ENCODE data around the gene SLC39A8. TPM values are rescaled to one million over a fixed set of nuclear protein-coding genes. Genes with fewer than 3 reads are reported as not detected.
A peak's percentile ranks its signal among the peaks of the same experiment; 100 is the strongest.

The SLC39A8 gene
- total RNA-seq, 2 donors from 2014 or later = 56.8 to 76.5 TPM

- H3K4me1 Mint-ChIP-seq (ENCODE audit: low read depth in 2 of 2) = no peaks in the 10 kb centered on the region
- ATAC-seq = no peak
- peaks cover 5 to 12% of the 10 kb centered on the region in 2 donors for H3K27me3 Mint-ChIP-seq
- no peak overlapping the region for H3K27ac Mint-ChIP-seq
- H3K36me3 Mint-ChIP-seq = no peaks in the 10 kb centered on the region
- no peak overlapping the region for H3K4me3 Mint-ChIP-seq
- DNase-seq (ENCODE audit: low spot score) = no peak
- H3K9me3 Mint-ChIP-seq = no peaks in the 10 kb centered on the region
Observed at GRCh38 chr4:102354671-102355454, 9.6 kb upstream of the SLC39A8 start.

- Mint-ChIP-seq H3K4me3 (no peak overlapping the region), H3K27ac (no peak overlapping the region), H3K27me3 (peaks cover 5 to 12% of the 10 kb centered on the region in 2 donors), H3K36me3 (no peaks in the 10 kb centered on the region), H3K9me3 (no peaks in the 10 kb centered on the region), H3K4me1 (ENCODE audit: low read depth in 2 of 2) (no peaks in the 10 kb centered on the region)
- ATAC-seq = no peak
- no peak for DNase-seq (ENCODE audit: low spot score)
Observed at GRCh38 chr4:102352781-102353180, 7.5 kb upstream of the SLC39A8 start.

DNA sequence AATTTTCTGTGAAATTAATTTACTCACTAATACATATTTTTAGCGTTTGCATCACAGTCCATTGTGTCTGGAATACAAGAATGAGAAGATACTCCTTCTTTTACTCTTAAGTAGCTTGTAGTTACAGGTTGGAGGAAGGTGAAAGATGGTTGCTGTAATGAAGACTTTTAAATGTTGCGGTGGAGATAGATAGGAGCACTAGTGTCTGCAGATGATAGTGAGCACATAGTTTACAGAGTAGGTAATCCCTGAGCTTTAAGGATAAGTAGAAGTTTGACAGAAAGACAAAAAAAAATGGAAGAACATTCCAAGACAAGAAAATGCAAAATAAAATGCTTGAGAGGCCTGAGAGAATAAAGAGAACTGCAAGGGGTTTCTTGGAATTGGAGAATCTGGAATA, 5.4 kb upstream of the SLC39A8 start:
- ATAC-seq (no peak), DNase-seq (ENCODE audit: low spot score) (no peak)
- Mint-ChIP-seq H3K9me3 (no peaks in the 10 kb centered on the region), H3K4me3 (no peak overlapping the region), H3K27me3 (peaks cover 5 to 12% of the 10 kb centered on the region in 2 donors), H3K27ac (no peak overlapping the region), H3K4me1 (ENCODE audit: low read depth in 2 of 2) (peaks cover 10% of the 10 kb centered on the region in 2 donors), H3K36me3 (no peaks in the 10 kb centered on the region)

DNA sequence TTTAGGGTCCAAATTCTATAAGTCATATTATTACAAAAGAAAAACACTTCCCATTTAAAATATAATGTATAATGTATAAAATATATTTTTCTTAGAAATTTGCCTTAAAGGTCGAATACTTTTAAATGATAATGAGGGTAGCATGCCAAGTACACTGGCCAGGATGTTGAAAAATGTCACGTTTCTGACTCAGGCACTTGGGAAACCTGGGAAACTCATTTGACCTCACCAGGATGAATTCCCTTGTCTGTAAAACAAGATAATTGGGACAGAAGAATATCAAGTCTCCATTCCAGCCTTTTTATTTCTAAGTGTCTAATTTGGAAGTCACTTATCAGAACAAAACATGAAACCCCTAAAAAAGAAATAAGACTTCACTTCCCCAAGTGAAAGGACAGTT, 3.4 kb upstream of the SLC39A8 start:
- Mint-ChIP-seq H3K27ac (no peak overlapping the region), H3K9me3 (no peaks in the 10 kb centered on the region), H3K4me1 (ENCODE audit: low read depth in 2 of 2) (peaks cover 18 to 19% of the 10 kb centered on the region in 2 donors), H3K4me3 (no peak overlapping the region), H3K27me3 (peaks cover 2 to 5% of the 10 kb centered on the region in 2 donors), H3K36me3 (no peaks in the 10 kb centered on the region)
- ATAC-seq (no peak), DNase-seq (ENCODE audit: low spot score) (no peak)

DNA sequence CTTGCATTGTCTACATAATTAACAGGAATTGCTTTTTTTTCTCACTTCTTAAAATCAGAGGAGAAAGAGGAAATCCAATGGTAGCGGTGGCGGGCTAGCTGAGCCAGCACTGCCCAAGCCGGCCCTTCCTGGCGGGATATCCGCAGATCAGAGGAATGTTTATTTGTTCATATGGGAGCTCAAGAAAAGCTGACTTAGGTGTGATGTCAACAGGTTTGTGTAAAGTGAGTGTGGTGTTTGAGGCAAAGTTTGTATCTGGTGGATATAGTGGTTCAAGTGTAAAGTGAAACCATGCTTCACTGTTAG, 466 bp upstream of the SLC39A8 start:
- ATAC-seq (no peak), DNase-seq (ENCODE audit: low spot score) (no peak)
- H3K27ac Mint-ChIP-seq = peak overlapping the region; percentile 89 to 90
- peaks cover 30% of the 10 kb centered on the region in 2 donors for H3K4me1 Mint-ChIP-seq (ENCODE audit: low read depth in 2 of 2)
- no peaks in the 10 kb centered on the region for H3K27me3 Mint-ChIP-seq
- peak overlapping the region; percentile 92 for H3K4me3 Mint-ChIP-seq
- H3K36me3 Mint-ChIP-seq = peaks cover under 1% of the 10 kb centered on the region
- no peaks in the 10 kb centered on the region for H3K9me3 Mint-ChIP-seq

- H3K4me1 Mint-ChIP-seq (ENCODE audit: low read depth in 2 of 2) = peaks cover 32 to 34% of the 10 kb centered on the region in 2 donors
- no peaks in the 10 kb centered on the region for H3K27me3 Mint-ChIP-seq
- H3K9me3 Mint-ChIP-seq = no peaks in the 10 kb centered on the region
- peak overlapping the region; percentile 92 for H3K4me3 Mint-ChIP-seq
- H3K27ac Mint-ChIP-seq = peak overlapping the region; percentile 89 to 90
- DNase-seq (ENCODE audit: low spot score) = peak; percentile 83
- peaks cover 5% of the 10 kb centered on the region for H3K36me3 Mint-ChIP-seq
- peak; percentile 86 to 89 for ATAC-seq
Observed at GRCh38 chr4:102344520-102344953, 745 bp downstream of the SLC39A8 start.

- H3K4me1 Mint-ChIP-seq (ENCODE audit: low read depth in 2 of 2) = peaks cover 32 to 34% of the 10 kb centered on the region in 2 donors
- peak overlapping the region; percentile 89 to 90 for H3K27ac Mint-ChIP-seq
- ATAC-seq = no peak
Observed at GRCh38 chr4:102343964-102344519, 1.2 kb downstream of the SLC39A8 start.

DNA sequence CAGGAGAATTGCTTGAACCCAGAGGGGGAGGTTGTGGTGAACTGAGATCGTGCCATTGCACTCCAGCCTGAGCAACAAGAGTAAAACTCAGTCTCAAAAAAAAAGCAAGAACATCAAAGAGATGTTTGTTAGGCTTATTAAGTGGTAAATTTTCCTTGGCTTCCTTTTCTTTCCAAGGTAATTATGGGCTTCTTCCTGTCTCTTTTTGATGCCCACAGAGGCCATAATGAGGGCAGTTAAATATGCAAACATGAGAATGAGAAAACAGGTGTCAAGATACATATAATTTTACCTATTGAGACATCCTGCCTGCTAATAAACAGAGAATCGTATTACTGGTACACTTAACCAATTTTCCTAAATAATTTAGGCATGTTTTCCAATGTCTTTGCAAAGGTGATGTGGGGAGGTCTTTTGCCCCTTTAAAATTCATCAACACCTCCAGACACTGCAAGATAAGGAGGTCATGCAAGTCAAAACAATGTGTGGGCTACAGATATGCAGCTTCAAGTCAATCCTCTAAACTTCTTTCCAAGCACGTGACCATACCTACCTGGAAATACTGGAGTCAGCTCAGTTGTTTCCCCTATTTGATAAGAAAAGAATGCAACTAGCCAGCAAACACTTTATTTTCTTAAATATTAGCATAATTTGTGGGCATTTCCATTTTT, 2.7 kb downstream of the SLC39A8 start:
- DNase-seq (ENCODE audit: low spot score) (no peak), ATAC-seq (no peak)
- H3K27ac Mint-ChIP-seq = peak overlapping the region; percentile 89 to 90
- H3K27me3 Mint-ChIP-seq = no peaks in the 10 kb centered on the region
- peaks cover 5% of the 10 kb centered on the region for H3K36me3 Mint-ChIP-seq
- peak overlapping the region; percentile 92 for H3K4me3 Mint-ChIP-seq
- H3K4me1 Mint-ChIP-seq (ENCODE audit: low read depth in 2 of 2) = peaks cover 32 to 34% of the 10 kb centered on the region in 2 donors
- H3K9me3 Mint-ChIP-seq = no peaks in the 10 kb centered on the region

More at GRCh38 chr4:102343964-102344519, 1.2 kb downstream of the SLC39A8 start:
- Mint-ChIP-seq H3K9me3 (no peaks in the 10 kb centered on the region), H3K27me3 (no peaks in the 10 kb centered on the region), H3K36me3 (peaks cover 5% of the 10 kb centered on the region), H3K4me3 (peak overlapping the region; percentile 92)
- DNase-seq (ENCODE audit: low spot score) = no peak

DNA sequence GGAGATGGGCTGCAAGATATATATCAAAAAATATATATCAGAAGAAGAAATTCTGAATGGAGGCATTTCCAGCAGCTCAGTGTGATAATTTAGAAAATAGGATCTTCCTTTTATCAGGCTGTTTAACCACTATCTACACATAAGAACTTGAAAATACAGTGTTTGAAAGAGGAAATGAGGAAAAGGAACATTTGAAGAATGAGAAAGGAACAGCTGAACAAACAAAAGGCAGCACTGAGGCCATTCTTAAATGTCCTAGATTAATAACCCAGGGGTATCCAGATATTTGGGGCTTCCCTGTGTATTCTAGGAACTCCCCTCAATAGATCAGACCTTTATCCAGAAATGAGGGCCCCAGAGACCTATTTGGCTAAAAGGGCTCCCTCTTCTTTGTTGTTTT, 4.1 kb downstream of the SLC39A8 start:
- H3K27me3 Mint-ChIP-seq = no peaks in the 10 kb centered on the region
- H3K4me1 Mint-ChIP-seq (ENCODE audit: low read depth in 2 of 2) = peaks cover 29 to 32% of the 10 kb centered on the region in 2 donors
- peaks cover 5% of the 10 kb centered on the region for H3K36me3 Mint-ChIP-seq
- no peaks in the 10 kb centered on the region for H3K9me3 Mint-ChIP-seq
- H3K27ac Mint-ChIP-seq = no peak overlapping the region
- DNase-seq (ENCODE audit: low spot score) (no peak), ATAC-seq (no peak)
- no peak overlapping the region for H3K4me3 Mint-ChIP-seq

GRCh38 chr4:102339018-102339417, 6.3 kb downstream of the SLC39A8 start:
- no peak overlapping the region for H3K27ac Mint-ChIP-seq
- H3K36me3 Mint-ChIP-seq = peaks cover 5% of the 10 kb centered on the region
- no peaks in the 10 kb centered on the region for H3K9me3 Mint-ChIP-seq
- ATAC-seq (no peak), DNase-seq (ENCODE audit: low spot score) (no peak)
- no peak overlapping the region for H3K4me3 Mint-ChIP-seq
- no peaks in the 10 kb centered on the region for H3K27me3 Mint-ChIP-seq
- H3K4me1 Mint-ChIP-seq (ENCODE audit: low read depth in 2 of 2) = peaks cover 16 to 27% of the 10 kb centered on the region in 2 donors

- DNase-seq (ENCODE audit: low spot score) (no peak), ATAC-seq (no peak)
- H3K4me1 Mint-ChIP-seq (ENCODE audit: low read depth in 2 of 2) = peaks cover 20 to 28% of the 10 kb centered on the region in 2 donors
- no peaks in the 10 kb centered on the region for H3K27me3 Mint-ChIP-seq
- H3K9me3 Mint-ChIP-seq = no peaks in the 10 kb centered on the region
- H3K27ac Mint-ChIP-seq = no peak overlapping the region
- H3K4me3 Mint-ChIP-seq = no peak overlapping the region
- peaks cover 5% of the 10 kb centered on the region for H3K36me3 Mint-ChIP-seq
Observed at GRCh38 chr4:102338405-102338804, 6.9 kb downstream of the SLC39A8 start.

DNA sequence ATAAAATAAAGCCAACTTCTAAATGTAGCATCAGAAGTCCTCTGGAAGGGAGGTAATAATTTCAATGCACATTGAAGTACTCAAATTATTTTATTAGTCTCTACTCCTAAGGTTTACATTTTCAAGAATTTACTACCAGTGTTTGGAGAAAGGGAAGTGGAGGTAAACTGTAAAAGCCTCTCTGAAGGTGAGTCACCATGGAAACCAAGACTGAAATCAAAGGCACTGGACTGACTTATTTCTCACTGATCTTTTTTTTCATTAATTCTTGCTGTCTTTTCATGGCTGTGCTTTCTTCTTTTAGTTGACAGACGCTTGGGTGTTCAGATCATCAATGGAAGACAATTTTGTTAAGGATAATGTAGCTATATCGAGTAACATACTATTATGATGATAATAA, 9.7 kb downstream of the SLC39A8 start:
- no peak for DNase-seq (ENCODE audit: low spot score)
- no peak overlapping the region for H3K4me3 Mint-ChIP-seq
- H3K36me3 Mint-ChIP-seq = peaks cover 3% of the 10 kb centered on the region
- peaks cover 21 to 23% of the 10 kb centered on the region in 2 donors for H3K4me1 Mint-ChIP-seq (ENCODE audit: low read depth in 2 of 2)
- no peaks in the 10 kb centered on the region for H3K9me3 Mint-ChIP-seq
- ATAC-seq = no peak
- H3K27ac Mint-ChIP-seq = no peak overlapping the region
- no peaks in the 10 kb centered on the region for H3K27me3 Mint-ChIP-seq

DNA sequence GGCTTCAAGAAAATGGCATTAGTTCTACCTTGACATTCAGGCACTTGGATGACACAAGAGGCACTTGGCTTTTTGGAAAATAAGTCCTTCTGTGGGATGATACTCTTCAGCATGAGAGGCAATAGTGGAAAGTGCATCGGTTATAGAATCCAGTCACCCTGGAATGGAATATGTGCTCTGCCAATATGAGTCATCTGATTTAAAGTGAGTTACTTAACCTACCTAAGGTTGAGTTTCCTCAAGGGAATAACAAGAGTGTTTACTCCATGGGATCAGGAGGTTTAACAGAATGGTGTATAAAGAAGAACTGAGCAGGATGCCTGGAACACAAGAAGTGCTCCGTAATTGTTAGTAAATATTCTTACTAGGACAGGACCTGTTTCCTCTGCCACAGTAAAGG, 10.7 kb downstream of the SLC39A8 start:
- peaks cover 24 to 31% of the 10 kb centered on the region in 2 donors for H3K4me1 Mint-ChIP-seq (ENCODE audit: low read depth in 2 of 2)
- no peak overlapping the region for H3K4me3 Mint-ChIP-seq
- H3K9me3 Mint-ChIP-seq = no peaks in the 10 kb centered on the region
- DNase-seq (ENCODE audit: low spot score) (no peak), ATAC-seq (no peak)
- H3K36me3 Mint-ChIP-seq = no peaks in the 10 kb centered on the region
- no peak overlapping the region for H3K27ac Mint-ChIP-seq
- H3K27me3 Mint-ChIP-seq = no peaks in the 10 kb centered on the region

DNA sequence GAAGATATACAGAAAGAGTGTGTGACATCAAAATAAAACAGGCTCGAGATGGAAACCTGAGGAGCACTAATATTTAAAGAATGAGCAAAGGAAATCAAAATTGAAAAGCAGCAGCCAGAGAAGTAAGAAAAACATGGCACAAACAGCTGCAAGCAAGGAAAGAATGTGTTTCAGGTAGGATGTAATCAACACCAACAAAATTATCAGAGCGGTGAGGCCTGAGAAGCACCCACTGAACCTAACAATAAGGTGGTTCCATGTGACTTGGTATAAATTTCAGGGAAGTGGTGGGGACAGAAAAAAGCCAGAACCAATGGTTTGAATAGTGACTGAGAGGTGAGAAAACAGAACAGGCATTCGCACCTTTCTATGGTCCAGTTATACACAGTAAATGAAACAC, 11.5 kb downstream of the SLC39A8 start:
- H3K4me1 Mint-ChIP-seq (ENCODE audit: low read depth in 2 of 2) = peaks cover 25 to 32% of the 10 kb centered on the region in 2 donors

More for the DNA sequence above, 11.5 kb downstream of the SLC39A8 start:
- Mint-ChIP-seq H3K27ac (peak overlapping the region in 1 of 2 donors; percentile 2), H3K27me3 (no peaks in the 10 kb centered on the region), H3K36me3 (no peaks in the 10 kb centered on the region), H3K4me3 (no peak overlapping the region), H3K9me3 (no peaks in the 10 kb centered on the region)
- ATAC-seq (no peak), DNase-seq (ENCODE audit: low spot score) (no peak)

Data from natural killer cell treated with Interleukin-12 subunit alpha and Interleukin-12 subunit beta and Interleukin-15 and Interleukin-18, amount 100 ng/mL, for 72 hours (primary cell).